ENCODE data around the gene ZNF254. TPM values are rescaled to one million over a fixed set of nuclear protein-coding genes. Genes with fewer than 3 reads are reported as not detected.

ZNF254 gene
- total and polyA plus RNA-seq, 10 of the 15 experiments (the other 5 are each of a cell fraction or from before 2014, with no cell fraction given), result 1.5 to 15.7 (median 8.5) TPM

GRCh38 chr19:24055548-24055947, 31.4 kb upstream of the ZNF254 start (continued):
- TF ChIP-seq E2F4 (IDR thresholded peaks at IDR 0.05; ENCODE audit: low read depth, low read length) (no peak), SP1 (IDR thresholded peaks at IDR 0.05; ENCODE audit: low read depth, low read length) (no peak), NFYA (IDR thresholded peaks at IDR 0.05; ENCODE audit: borderline replicate concordance, low read depth, low read length) (no peak), NFYB (IDR thresholded peaks at IDR 0.05; ENCODE audit: insufficient read depth, low read depth, low read length) (no peak), SREBF2 (IDR thresholded peaks at IDR 0.05; ENCODE audit: low read length) (no peak), TARDBP (IDR thresholded peaks at IDR 0.05; ENCODE audit: borderline replicate concordance) (no peak), BACH1 (IDR thresholded peaks at IDR 0.05; ENCODE audit: borderline replicate concordance) (no peak), IKZF1 (conservative IDR thresholded peaks at IDR 0.05) (no peak), ZBED1 (IDR thresholded peaks at IDR 0.05; ENCODE audit: borderline replicate concordance) (no peak), ZNF207 (IDR thresholded peaks at IDR 0.05; ENCODE audit: borderline replicate concordance) (no peak), SMAD1 (IDR thresholded peaks at IDR 0.05; ENCODE audit: low read depth, partially characterized antibody) (no peak)

GRCh38 chr19:24057144-24057543, 29.8 kb upstream of the ZNF254 start:
- FAIRE-seq, result no peak
- SMC1A ChIA-PET (ENCODE audit: uncharacterized antibody, unreplicated experiment), result no interaction called here

More at GRCh38 chr19:24057144-24057543, 29.8 kb upstream of the ZNF254 start:
- Histone ChIP-seq H3K27me3 (replicated peaks in 1 of 2; ENCODE audit: control insufficient read depth in 2 of 2, insufficient read depth in 2 of 2, low read length in 1 of 2) (no peaks in the 10 kb centered on the region), H3K27ac (ENCODE audit: control insufficient read depth, insufficient read depth) (no peak overlapping the region), H3K79me2 (ENCODE audit: control insufficient read depth, insufficient read depth, low read length) (no peaks in the 10 kb centered on the region), H4K20me1 (ENCODE audit: control insufficient read depth, insufficient read depth) (no peaks in the 10 kb centered on the region), H3K9me3 (replicated peaks; ENCODE audit: control insufficient read depth, insufficient read depth, low read length) (no peaks in the 10 kb centered on the region), H3K4me2 (ENCODE audit: control insufficient read depth, insufficient read depth) (no peak overlapping the region), H3K4me1 (ENCODE audit: control insufficient read depth, insufficient read depth, low read length) (no peaks in the 10 kb centered on the region), H3K4me3 (no peak overlapping the region), H2AFZ (ENCODE audit: control insufficient read depth, low read depth, low read length) (no peak overlapping the region), H3K36me3 (ENCODE audit: control insufficient read depth in 2 of 2, insufficient read depth in 2 of 2, low read length in 1 of 2) (peaks cover 0 to 3% of the 10 kb centered on the region in 2 experiments; a peak in 1 of 4 replicates), H3K9ac (ENCODE audit: control insufficient read depth, insufficient read depth, low read length) (no peak overlapping the region)
- no peak for TF ChIP-seq WRNIP1 (IDR thresholded peaks at IDR 0.05; ENCODE audit: borderline replicate concordance, low read depth, low read length)
- TF ChIP-seq SPI1 (IDR thresholded peaks at IDR 0.05; ENCODE audit: borderline replicate concordance, insufficient read depth, low read depth, low read length), result no peak
- TF ChIP-seq SP1 (IDR thresholded peaks at IDR 0.05; ENCODE audit: low read depth, low read length), result no peak
- no peak for TF ChIP-seq MTA3 (IDR thresholded peaks at IDR 0.05; ENCODE audit: borderline replicate concordance, low read length)
- no peak for TF ChIP-seq BCLAF1 (IDR thresholded peaks at IDR 0.05)
- no peak for TF ChIP-seq YBX1 (IDR thresholded peaks at IDR 0.05)
- no peak for TF ChIP-seq BMI1 (IDR thresholded peaks at IDR 0.05; ENCODE audit: borderline replicate concordance)
- TF ChIP-seq KLF5 (IDR thresholded peaks at IDR 0.05; ENCODE audit: partially characterized antibody), result no peak
- DNase-seq (ENCODE audit: low read depth, low spot score) (no peak), ATAC-seq (no peak)
- BruUV-seq (replicated peaks), result no TSS peak
- RAD21 ChIA-PET (ENCODE audit: unreplicated experiment), result no interaction called here
- intact Hi-C loops (cut with micrococcal nuclease; ENCODE audit: unreplicated experiment), result no loop called here
- POLR2A ChIA-PET, result no interaction called here
- in situ Hi-C loops (cut with MboI), result no loop called here
- WGBS (ENCODE audit: insufficient coverage, insufficient replicate concordance, low lambda C conversion rate, missing lambda C conversion rate), result 97% methylated on average over 5 of the region's 5 CpGs
- CTCF ChIA-PET, result no interaction called here
